ENCODE measurements around the gene GRHL1.

Gene GRHL1

DNA sequence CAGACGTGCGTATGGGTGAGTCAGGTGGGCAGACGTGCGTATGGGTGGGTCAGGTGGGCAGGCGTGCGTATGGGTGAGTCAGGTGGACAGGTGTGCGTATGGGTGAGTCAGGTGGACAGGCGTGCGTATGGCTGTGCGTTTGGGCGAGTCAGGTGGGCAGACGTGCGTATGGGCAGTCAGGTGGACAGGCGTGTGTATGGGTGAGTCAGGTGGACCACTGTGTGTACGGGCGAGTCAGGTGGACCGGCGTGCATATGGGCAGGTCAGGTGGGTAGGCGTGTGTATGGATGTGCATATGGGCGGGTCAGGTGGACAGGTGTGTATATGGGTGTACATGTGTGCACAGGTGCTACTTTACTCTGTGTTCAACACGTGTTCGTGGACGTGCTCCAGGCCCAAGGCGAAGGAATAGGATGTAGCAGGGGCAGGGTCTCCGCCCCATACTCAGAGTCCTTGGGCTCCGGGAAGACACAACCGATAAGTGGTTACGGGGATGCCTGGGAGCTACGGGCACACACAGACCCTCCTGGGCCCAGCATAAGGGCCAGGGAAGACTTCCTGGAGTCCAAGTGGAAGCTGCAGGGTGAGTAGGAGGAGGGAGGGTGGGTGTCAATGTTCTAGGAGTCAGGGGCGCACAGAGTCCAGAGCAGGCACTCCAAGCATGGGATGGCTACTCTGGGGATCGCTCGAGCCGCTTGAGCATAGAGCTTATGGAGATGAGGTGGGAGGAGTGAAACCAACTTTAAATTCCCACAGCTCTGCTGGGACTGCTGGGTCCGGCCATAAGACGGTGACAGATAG, 64.7 kb downstream of the GRHL1 start:
- no peak overlapping the region for H3K4me3 ChIP-seq (ENCODE audit: low read depth, low read length)
- TF ChIP-seq, protein P1, sequence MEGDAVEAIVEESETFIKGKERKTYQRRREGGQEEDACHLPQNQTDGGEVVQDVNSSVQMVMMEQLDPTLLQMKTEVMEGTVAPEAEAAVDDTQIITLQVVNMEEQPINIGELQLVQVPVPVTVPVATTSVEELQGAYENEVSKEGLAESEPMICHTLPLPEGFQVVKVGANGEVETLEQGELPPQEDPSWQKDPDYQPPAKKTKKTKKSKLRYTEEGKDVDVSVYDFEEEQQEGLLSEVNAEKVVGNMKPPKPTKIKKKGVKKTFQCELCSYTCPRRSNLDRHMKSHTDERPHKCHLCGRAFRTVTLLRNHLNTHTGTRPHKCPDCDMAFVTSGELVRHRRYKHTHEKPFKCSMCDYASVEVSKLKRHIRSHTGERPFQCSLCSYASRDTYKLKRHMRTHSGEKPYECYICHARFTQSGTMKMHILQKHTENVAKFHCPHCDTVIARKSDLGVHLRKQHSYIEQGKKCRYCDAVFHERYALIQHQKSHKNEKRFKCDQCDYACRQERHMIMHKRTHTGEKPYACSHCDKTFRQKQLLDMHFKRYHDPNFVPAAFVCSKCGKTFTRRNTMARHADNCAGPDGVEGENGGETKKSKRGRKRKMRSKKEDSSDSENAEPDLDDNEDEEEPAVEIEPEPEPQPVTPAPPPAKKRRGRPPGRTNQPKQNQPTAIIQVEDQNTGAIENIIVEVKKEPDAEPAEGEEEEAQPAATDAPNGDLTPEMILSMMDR (IDR thresholded peaks at IDR 0.05; ENCODE audit: low read depth, low read length) = no peak

DNA sequence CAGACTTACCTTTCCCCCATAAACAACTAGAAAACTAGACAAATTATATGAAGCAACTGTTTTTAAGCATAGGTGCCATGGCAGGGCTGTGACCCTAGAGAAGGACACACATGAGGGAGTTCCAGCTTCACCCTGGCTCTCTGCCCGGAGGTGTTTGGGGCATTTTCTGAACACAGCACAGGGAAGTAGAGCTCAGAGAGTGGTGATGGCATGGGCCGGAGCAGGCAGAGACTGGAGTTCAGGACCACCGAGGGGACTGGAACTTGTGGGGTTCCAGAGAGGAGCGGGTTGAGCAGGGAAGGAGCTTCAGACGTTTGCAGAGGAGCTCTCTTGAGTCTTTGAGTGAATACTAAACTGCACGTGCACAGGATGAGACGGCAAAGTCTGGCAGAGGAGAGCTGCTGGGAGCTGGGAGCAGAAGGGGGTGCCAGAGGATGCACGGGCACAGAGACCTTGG, 65.3 kb downstream of the GRHL1 start:
- TF ChIP-seq, protein P1 (IDR thresholded peaks at IDR 0.05; ENCODE audit: low read depth, low read length) = no peak
- no peak overlapping the region for H3K4me3 ChIP-seq (ENCODE audit: low read depth, low read length)

DNA sequence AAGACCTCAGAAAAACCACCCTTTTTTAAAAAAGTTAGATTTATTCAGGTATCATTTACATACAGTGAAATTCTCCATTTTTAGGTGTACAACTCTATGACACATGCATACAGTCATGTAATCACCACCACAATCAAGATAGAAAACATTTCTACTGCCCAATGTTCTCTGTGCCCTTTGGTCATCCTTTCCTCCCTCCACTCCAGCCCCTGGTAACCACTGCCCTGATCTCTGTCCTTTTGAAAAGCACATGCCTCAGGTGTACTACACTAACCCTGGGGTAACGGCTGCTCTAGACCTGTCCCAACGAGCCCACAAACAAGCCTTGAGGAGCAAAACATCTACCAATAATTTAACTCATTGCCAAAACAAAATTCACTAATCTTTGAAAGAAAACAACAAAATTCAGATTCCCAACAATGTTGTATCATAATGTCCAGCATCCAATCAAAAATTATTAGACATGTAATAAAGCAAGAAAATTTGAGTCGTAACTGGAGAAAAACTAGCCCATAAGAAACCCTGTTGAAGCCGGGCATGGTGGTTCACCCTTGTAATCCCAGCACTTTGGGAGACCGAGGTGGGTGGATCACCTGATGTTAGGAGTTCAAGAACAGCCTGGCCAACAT, 65.9 kb downstream of the GRHL1 start:
- no peak overlapping the region for H3K4me3 ChIP-seq (ENCODE audit: low read depth, low read length)
- TF ChIP-seq, protein P1 (IDR thresholded peaks at IDR 0.05; ENCODE audit: low read depth, low read length) = no peak

DNA sequence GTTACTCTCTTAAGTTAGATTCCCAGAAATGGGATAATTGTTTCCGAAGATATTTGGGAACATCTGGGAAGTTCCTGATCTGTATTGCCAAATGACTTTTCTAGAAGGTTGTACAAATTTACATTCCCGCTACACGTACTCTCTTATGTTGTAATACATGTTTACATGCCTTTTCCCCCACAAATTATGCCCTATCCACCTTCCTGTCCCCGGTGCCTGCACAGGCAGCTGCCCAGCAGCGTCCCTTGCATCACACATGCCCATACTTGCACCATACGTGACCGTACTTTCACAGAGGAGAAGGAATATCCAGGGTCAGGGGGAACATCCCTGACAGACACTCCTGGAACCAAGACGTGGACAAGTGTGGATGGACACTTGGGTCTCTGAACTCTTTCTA, 67.7 kb downstream of the GRHL1 start:
- TF ChIP-seq, protein P1 (IDR thresholded peaks at IDR 0.05; ENCODE audit: low read depth, low read length) = no peak
- no peak overlapping the region for H3K4me3 ChIP-seq (ENCODE audit: low read depth, low read length)

DNA sequence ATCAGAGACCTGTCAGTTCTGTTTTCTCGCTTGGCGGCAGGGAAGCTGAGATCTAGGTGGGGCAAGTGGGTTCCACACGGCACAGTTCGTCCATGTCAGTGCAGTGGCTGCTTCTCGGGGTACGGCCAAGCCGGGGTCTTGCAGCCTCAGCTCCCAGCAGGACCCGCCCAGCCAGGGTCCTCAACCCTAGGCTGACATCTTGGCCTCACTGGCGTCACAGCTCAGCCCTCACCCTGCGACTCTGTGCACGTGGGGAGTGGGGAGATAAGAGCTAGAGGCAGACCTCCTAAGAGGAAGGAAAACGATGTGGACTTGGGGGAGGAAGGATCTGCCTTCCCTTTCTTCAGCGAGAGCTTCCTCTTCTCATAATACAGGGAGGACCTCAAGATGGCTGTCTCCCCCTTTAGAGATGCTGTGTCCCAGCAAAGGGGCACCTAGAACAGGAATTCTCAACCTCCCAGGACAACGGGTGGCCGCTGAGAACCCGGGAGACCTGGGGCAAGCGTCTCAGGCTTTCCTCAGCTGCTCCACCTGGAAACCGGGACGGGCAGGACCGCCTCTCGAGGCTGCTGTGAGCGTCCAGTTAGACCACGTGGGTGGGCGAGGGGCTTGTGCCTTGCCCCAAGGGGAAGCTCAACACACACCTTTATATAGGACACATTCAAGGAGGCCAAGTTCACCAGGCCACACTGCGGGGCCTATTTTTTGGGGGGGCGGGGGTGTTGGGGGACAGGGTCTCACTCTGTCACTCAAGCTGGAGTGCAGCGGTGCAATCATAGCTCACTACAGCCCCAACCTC, 68.3 kb downstream of the GRHL1 start:
- TF ChIP-seq, protein P1 (IDR thresholded peaks at IDR 0.05; ENCODE audit: low read depth, low read length) = no peak
- no peak overlapping the region for H3K4me3 ChIP-seq (ENCODE audit: low read depth, low read length)

DNA sequence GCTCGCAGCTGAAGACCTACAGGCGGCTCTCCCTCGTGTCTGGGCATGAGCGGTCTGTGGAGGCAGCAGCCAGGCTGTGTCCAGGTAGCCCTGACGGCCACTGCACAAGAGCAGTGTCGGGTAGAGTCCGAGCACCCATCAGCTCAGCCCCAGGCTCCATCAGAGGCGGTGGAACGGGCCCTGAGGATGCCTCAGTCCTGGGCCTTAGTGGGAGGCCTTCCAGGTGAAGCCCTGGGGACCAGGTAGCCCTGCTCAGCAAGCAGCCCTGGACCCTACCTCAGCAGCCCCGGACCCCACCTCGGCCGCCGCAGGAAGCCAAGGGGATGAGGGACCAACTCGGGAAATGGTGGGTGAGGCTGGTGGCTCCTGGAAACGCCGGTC, 70.5 kb downstream of the GRHL1 start:
- TF ChIP-seq, protein P1 (IDR thresholded peaks at IDR 0.05; ENCODE audit: low read depth, low read length) = no peak
- no peak overlapping the region for H3K4me3 ChIP-seq (ENCODE audit: low read depth, low read length)

Measured in WI38 (cell line).